HG02798 (cell line): ENCODE results near the gene ADAMTS17.
A peak's percentile ranks its signal among the peaks of the same experiment; 100 is the strongest.
"Not testable (repeated sequence)": the region's sequence is repeated elsewhere in the genome, so short reads cannot be mapped to it uniquely, and the experiment has no call there.

ENCODE experiments used
- ATAC-seq: cut with Tn5 transposase; IDR thresholded peaks from one replicate; pipeline ENCODE4 v1.9.1; 2021; ENCODE audit warnings: mild to moderate bottlenecking; ENCODE audit not compliant: unreplicated experiment, poor library complexity

Gene ADAMTS17

DNA sequence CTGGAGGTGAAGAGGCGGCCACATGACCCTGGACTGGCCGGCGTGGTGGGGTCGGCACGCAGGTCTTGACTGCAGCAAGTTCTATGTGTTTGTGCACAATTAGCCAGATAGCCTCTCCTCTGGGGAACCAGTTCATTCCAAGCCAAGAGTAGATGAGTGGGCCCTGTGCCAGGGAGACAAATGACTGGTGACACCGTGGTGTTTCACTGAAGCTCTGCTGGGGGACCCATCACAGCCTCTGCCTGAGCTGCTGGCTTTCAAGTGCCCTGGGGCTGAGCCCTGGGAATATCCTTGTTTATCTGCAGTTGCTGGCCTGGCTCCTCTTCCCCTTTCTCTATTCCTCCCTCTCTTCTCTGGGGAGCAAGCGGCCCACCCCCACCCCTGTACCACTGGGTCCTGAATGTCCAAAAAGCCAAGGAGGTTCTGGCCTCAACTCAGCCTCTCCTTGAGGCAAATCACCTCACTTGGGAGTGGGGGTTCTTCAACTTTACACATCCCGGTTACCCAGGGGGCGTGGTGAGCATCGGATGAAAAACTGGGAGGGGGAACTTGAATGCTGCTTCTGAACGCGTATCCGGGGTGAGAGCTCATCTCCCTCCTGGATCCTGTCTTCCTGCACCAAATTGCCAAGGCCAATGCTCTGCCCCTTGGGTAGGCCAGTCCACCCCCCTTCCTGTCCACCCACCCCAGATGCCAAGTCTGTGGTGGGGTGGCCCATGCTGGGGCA lies 408.9 kb downstream of the ADAMTS17 start:
- ATAC-seq = no peak

DNA sequence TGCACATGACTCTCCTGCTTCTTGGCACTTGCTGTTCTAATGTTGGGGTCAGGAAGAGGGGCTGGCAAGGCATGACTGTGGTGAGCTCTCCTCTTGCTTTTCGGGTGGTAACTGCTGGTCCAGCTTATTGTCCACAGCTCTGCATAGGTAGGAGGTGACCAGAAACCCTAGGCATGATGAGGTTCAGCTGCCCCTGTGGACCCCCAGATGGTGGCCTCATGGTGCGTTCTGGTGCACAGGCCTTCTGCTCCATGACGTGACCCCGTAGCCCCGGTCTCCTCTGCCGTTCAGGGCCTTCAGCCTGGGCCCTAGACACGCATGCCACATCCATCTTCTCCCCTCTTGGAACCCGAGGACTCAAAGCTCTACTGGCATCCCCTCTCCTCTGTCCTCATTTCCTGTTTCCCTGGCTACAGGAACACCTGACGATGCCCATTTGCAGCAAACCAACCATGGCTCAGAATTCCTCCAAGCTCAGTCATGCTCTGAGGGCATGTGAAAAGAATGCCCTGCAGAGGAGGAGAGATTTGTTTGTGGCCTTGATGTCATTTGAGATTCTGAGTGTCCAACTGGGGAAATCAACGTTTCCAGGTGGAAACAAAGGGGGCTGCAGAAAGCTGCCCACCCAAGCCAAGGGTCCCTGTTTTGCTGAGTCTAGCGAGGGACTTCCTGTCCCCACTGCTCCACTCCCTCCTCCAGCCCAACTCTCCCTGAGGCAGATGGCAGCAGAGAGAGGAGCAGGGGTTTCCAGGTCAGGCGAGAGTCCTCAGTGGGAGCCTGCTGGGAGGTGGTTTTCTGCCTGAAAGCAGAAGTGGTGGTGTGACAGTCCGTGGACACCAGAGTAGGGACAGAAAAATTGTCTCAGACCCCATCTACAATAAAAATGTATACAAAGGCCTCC lies 409.8 kb downstream of the ADAMTS17 start:
- no peak for ATAC-seq

DNA sequence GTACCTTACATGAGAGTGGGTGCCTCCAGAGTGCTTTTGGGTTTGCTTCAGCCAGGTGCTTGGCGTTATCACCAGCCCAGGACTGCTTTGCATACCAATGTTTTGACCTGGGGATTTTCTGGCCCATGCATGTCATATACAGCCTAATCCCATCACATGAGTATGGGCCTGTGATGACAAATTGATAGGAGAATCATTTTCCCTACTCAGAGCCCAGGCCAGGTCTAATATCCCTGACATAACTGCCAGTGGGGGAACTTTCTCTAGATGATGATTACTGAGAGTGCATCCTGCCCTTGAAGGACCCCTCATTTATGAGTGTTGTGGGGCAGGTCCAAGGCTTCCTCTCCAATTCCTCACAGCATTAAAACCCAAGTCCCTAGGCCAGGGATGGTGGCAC lies 411.1 kb downstream of the ADAMTS17 start:
- ATAC-seq = no peak

DNA sequence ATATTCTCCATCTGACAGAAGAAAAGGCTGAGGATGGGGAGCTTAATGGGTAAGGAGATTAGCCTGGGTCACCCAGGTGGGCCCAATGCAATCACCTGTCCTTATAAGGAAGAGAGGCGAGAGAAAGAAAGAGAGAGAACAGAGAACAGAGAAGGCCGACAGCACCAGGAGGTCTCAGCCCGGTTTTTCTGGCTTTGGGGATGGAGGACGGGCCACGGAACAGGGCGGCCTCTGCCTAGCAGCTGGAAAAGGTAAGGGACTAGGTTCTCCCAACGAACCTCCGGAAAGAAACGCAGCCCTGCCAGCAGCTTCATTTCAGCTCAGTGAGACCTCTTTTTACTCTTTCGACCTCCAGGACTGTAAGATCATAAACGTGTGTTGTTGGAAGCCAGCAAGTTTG lies 412.5 kb downstream of the ADAMTS17 start:
- ATAC-seq = no peak

DNA sequence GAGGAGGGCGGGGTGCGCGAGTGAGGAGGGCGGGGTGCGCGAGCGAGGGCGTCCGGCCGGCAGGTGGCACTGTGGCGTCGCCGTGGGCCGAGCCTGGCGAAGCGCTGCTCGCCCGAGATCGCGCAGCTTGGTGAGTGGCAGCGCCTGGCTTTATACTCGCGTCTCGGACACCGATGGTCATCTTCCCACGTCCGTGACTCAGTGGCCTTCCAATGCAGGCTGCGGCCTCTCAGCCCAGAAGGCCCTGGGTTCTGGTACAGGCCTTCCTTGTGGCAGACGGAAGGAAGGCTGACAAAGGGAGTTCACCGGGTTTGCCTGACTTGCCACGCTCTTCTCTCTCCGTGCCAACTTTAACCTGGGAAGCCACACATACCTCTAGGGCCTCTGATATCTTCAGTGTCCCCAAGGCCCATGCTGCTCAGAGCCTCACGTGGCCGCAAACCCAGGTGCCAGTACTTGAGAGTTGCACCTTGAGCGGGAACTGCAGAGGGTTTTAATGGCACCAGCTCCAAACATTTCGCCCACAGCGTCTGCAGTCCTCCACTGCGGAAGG lies 413.3 kb downstream of the ADAMTS17 start:
- ATAC-seq = peak; percentile 94

DNA sequence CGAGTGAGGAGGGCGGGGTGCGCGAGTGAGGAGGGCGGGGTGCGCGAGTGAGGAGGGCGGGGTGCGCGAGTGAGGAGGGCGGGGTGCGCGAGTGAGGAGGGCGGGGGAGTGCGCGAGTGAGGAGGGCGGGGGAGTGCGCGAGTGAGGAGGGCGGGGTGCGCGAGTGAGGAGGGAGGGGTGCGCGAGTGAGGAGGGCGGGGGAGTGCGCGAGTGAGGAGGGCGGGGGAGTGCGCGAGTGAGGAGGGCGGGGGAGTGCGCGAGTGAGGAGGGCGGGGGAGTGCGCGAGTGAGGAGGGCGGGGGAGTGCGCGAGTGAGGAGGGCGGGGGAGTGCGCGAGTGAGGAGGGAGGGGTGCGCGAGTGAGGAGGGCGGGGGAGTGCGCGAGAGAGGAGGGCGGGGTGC lies 415.2 kb downstream of the ADAMTS17 start:
- ATAC-seq = not testable (repeated sequence)

DNA sequence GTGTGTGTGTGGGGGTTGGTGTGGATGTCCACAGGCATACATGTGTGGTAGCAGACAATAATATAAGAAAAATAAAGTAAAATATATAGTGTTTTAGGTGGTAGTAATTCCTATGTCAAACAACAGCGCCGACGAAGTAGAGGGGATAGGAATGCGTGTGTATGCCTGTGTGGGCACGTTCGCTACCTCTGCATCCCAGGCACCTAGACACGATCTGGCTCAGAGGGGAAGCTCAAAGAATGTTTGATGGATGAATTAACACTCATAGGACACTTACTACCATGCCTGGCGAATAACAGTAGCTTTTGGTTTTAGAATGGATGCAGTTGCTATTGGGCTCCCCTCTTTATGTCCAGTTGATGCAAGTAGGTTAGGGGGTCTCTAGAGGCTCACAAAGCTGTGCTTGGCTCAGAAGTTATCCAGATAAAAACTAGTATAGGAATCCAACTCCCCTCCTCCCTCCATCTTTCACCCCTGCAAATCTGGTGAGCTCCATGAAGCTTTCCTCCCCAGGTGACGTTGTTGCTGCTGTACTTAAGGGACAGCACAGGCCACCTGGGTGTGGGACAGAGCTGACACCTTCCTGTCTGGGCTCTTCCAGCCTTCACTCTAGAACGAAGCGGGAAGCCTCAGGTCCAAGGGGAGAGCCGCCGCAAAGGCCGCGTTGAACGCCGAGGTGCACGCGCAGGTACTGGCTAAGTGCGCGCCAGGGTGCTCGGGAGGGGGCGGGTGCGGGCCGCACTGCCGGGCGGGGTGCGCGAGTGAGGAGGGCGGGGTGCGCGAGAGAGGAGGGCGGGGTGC lies 415.9 kb downstream of the ADAMTS17 start:
- ATAC-seq = peak; percentile 43

DNA sequence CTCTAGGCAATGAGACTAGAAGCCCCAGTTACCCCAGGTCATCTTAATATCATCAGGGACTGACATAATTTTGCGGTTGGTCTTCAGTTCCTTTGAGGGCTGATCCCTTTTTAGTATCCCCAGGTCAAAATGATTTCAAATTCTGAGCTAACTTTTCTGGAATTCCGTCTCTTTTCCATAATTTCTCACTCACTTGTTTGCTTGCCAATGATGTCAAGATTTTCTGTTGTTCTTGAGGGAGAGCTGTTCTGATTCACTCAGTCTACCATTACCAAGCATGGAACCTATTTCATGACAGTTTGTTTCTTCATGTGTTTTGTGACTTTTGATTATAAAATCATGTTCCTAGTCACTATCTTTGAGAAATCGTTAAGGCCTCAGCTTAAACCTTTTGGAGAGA lies 418.1 kb downstream of the ADAMTS17 start:
- ATAC-seq = no peak
